ENCODE measurements around the gene MBTPS1.

MBTPS1 gene

DNA sequence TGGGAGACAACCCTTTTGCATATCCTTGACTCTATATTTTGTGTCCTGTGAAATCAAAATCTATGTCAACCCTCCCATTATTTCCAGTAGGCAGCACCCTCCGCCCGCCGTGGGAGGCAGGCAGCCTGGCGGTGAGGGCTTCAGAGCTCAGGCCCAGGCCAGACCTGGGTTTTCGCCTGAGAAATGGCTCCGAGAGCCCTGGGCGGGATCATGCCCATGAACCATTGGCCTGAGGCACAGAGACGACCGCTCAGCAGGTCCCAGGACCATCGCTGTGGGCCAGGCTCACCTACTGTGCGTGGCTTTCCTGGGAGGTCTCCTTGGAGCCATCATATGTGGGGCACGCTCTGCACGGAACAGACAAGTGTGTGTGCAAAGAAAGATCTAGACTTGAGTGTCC lies 67.9 kb downstream of the MBTPS1 start:
- DNase-seq, result no peak

DNA sequence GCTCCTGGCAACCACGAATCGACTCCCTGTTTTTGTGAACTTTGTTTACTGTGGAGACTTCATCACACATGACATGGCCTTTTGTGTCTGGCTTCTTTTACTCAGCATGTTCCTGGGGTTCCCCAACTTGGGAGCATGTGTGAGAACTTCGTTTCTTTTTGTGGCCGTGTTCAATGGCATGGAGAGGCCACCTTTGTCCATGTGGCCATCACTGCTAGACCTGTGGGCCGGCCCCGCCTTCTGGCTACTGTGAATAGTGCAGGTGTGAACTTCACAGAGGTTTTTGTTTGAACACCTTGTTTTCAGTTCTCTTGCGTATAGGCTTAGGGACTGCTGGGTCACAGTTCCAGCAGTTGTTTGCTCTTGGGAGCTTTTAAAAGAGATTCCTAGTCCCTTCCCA lies 68.5 kb downstream of the MBTPS1 start:
- DNase-seq, result no peak

DNA sequence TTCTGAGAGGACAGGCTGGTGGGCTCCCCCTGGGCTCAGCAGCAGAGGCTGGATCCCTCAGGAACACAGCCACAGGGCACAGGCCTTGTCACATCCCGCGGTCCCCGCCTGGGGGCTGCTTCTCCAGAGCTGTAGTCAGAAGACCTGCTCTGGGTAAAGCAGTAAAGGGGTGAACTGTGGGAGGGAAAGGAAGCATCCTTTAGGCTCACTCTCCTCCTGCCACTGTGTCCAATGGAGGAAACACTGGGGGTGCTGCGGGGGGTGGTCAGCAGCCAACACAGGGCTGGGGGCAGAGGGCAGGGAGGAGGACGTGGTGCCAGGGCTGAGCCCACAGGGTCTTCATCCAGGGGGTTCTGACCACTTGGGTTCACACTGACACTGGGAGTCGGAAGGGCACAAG lies 69.1 kb downstream of the MBTPS1 start:
- no peak for DNase-seq

DNA sequence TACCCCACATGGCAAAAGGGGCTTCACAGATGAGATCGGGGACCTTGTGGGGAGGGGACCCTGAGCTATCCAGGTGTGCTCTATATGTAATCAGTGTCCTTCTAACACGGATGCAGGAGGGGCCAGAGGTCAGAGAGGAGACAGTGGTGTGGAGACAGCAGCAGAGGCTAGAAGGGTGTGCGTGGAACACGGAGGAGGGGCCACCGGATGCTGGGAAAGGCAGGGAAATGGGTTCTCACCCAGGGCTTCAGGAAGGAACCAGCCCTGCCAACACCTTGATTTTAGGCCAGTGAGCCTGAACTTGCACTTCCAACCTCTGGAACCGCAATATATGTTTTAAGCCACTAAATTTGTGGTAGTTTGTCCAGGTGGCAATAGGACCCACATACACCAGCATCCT lies 69.5 kb downstream of the MBTPS1 start:
- no peak for DNase-seq

DNA sequence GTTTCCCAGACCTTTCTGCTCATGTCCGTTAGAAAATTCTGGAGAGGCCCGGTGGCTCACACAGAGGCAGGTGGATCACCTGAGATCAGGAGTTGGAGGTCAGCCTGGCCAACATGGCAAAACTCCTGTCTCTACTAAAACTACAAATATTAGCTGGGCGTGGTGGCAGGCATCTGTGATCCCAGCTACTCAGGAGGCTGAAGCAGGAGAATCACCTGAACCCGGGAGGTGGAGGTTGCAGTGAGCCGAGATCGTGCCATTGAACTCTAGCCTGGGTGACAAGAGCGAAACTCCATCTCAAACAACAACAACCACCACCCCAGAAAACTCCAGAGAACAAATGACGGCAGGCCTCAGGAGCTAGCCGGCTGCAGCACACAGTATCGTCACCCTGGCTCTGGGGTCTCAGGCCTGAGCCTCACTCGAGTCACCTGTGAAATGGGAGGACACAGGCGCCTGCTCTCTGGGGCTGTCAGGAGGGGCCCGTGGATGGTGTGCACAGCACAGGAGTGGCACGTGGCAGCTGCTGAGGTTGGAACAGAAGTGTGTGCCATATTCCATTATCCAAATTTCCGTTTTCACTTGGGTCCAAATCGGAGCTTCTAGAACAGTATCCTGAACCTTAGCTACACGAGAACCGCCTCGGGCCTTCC lies 70.8 kb downstream of the MBTPS1 start:
- DNase-seq, result no peak

DNA sequence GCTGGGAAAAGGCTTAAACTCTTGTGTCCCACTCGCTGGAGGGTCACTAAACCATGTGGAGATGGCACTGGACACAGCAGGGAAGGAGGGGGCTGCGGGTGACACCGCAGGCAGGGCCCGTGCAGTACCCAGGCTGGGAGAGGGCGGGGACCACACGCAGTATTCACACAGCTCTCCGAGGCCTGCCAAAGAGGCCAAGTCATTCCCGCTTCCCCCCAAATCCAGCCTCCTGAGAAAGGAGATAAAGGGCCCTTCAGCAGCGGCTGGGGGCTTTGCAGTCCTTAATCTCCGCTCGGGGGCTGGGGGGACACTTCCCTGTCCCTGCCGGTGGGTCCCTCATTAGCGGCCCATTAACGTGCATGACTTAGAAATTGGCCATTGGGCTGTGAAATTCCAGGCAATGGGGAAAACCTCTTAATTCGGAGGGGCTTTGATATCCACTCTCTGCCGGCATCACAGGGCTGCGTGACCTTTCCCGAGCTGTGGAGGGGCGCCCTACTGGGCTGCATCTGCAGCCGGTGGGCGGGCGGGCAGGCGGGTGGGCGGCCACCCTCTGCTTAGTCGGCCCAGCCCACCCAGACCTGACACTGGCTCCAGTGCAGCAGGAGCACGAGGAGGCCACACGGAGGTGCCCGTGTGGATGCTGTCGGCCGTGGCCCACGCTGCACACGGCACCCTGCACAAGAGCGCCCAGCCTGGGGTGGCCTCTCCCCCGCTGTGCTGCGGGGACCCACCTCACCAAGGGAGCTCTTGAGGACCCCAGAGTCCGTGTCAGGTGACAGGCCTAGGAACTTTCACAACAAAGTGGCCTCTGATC lies 71.5 kb downstream of the MBTPS1 start:
- no peak for DNase-seq

DNA sequence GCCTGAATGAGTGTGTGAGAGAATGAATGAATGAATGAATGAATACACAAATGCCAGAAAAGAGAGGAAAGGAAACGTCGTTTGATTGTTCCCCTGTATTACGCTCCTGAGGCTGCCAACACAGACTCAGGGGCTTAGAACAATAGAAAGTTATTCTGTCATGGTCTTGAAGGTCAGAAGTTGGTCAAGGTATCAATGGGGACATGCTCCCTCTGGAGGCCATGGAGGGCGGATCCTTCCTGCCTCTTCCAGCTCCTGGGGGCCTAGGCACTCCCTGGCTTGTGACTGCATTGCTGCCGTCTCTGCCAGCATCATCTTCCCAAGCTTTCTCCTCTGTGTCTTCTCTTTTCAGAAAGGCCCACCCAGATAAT lies 72.6 kb downstream of the MBTPS1 start:
- no peak for DNase-seq

DNA sequence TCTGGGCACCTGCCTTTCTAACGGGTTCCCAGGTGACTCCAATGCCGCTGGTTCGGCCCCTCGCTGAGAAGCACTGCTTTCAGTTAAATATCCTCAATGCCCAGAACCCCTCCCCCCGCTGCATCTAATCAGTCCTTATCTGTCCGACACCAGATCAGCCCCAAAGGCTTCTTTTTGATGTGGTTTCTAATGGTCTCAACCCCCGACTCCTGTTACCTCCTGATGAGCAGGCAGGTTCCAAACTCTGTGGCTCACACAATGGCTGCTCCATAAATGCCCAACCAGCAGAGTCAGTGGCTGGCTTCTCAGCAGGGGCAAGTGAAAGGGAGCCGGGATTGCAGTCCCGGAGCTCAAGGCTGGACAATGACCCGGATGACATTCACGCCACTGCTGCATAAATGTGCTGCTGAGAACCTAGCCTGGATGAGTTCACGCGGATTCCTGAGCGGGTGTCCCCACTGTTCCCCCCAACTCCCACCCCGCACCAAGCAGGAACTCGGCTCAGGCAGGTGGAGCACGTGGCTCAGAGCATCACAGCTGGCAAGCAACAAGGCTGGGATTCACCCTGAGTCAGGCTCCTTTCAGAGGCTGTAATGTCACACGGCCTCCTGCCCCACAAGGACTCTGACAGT lies 73.1 kb downstream of the MBTPS1 start:
- no peak for DNase-seq

DNA sequence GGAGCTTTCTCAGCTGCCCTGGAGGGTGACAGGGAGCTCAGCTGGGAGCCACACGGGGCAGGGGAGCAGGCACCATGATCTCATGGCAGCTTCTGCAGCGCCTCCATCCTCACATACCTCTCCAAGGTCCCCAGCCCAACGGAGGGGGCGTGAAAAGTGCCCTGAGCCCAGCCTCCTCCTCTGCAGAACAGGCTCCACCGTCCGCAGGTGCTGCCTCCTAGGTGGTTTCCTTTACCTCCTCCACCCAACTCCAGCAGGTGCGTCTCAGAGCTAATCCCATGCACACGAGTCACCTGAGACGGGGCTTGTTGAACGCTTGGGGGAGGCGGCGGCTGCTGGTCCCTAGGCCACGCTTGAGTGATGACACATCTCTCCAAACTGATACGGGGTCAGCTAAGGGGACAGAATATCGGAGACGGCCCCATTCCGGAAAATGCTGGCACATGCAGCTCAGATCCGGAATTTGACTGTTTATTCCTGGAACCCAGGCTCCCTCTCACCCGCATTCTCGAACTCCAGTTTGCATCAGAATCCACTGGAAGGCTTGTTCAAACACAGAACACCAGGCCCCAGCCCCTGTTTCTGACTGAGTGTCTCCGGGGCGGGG lies 73.8 kb downstream of the MBTPS1 start:
- DNase-seq, result no peak

DNA sequence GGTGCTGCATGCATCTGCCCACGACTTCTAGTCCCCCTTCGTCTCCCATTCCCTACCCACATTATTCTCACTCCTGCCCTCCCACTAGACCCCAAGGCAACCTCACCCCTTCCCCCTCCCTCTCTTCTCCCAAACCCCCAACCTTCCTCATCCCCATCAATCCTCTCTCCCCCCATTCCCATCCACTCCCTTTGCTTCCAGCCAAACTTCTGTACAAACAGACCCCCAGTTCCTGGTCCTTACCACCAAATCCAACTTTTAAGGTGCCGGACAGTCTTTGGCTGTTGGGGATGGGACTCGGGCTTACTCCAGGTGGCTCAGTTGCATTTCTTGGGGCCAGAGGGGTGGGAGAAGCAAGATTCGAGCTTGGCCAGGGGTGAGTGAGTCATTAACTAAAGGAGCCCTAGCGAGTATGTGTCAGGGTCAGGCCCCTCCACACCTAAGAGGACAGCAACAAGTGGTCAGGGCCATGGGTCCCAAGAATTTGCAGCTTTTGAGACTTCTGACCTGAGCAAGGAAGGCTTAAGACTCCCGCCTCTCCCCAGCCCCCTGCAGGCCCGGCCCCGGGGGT lies 74.3 kb downstream of the MBTPS1 start, which contains the start of gene SLC38A8:
Gene SLC38A8 (minus strand): TSS at position 488 of the 571 bp plus-strand sequence. CDS start 638 bp downstream, outside the sequence.
- no peak for DNase-seq

DNA sequence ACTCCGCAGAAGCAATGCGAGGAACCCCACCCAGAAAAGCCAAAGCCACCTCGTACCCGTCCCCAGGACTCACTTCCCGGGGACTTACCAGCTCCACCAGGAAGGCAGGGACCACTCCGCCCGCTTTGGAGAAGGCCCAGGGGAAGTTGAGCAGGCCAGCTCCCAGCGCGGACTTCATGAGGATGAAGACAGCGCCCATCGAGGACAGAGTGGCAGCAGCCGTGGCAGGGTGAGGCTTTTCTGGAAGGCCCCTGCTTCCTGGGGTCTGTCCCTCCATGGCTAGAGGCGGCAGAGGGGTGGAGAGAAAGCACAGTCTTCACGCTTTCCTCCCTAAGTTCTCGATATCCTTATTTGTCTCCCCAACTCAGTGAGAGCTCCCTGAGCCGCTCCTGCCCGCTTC lies 74.9 kb downstream of the MBTPS1 start:
- no peak for DNase-seq

DNA sequence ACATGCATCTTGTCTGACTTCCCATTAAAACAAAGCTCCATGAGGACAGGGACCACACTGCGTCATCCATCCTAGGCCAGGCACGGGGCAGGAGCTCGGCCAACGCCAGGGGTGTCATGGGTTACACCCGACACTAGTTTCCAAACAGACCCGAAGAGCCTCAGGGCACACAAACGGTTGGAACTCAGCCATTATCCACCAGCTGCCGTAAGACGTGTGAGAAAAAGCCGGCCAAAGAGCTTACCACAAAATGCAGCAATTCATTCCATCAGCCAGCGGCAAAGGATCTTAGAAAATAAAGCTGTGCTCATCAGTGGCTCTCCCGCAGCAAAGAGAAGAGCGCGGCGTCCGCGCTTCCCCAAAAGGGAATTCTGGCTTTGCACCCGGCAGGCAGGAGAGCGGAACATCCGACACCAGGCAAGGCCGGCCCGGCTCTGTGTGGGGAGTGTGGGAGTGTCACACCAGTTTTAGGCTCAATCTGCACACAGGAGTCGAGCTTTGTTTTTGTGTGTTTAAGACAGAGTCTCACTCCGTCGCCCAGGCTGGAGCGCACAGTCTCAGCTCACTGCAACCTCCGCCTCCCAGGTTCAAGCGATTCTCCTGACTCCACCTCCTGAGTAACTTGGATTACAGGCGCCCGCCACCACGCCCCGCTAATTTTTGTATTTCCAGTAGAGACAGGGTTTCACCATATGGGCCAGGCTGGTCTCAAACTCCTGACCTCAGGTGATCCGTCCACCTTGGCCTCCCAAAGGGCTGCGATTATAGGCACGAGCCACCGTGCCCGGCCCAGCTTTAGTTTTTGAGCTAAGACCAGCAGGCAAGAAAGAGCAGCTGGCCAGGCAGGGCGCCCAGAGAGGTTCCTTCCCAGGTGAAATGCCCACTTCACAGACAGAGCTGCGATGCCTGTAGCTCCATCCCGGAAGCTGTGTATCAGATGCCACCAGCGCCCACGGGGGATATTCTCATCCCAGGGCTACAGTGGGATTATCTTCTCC lies 75.6 kb downstream of the MBTPS1 start:
- DNase-seq, result no peak

DNA sequence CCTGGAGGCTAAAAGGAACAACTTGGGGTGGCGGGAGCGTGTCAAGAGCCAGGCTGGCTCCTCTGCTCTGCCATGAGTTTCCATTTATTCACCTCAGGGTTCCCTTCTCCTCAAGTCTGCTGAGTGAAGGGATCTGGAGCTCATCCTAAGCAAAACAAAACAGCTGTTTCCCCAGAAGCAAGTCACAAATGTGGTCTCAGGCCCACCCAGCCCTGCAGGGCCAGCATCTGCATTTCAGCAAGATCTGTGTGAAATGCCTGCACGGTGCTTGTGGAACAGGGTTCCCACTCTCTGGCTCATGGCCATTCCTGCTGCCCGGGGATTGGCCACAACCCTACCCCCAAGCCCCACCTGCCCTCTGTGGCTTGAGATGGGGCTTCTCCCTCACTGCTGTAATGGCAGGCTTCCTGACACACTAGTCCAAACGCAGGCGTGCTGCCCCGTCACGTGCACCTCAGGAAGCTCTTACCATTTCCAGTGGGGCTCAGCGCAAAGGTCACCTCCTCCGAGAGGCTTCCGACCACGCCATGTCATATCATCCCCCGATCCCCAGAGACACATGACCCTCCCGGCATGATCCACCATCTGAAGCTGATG lies 76.4 kb downstream of the MBTPS1 start:
- DNase-seq, result no peak

DNA sequence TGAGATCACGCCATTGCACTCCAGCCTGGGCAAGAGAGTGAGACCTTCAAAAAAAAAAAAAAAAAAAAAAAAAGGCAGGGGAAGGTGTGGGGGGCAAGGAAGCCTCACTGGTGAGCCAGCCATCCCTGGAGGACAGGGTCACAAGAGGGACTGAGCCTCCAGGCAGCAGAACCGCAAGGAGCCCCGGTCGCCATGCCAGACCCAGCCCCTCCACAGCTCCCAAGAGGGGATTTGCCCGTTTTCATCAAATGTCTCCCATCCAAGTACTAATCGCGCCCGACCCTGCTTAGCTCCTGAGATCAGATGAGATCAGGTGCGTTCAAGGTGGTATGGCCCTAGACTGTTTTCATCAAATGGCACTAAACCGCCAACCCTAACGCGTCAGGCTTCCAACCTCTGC lies 77.0 kb downstream of the MBTPS1 start:
- DNase-seq, result no peak

DNA sequence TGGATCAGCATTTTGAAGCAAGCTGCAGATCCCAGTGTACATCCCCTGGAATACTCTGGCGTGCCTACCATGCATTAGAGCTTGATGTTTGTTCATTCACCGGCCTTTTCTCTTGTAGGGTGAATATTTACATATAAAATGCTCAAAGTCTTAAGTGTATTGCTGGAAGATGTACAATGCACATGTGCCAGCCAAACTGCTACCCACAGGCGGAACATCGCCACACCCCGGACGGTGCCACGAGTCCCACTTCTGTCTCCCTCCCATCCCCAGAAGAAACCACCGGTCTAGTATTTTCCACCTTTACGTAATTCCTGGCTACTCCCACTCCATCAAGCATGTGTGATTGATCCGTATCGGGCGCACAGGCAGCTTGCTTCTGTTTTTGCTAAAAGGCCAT lies 78.3 kb downstream of the MBTPS1 start:
- no peak for DNase-seq

DNA sequence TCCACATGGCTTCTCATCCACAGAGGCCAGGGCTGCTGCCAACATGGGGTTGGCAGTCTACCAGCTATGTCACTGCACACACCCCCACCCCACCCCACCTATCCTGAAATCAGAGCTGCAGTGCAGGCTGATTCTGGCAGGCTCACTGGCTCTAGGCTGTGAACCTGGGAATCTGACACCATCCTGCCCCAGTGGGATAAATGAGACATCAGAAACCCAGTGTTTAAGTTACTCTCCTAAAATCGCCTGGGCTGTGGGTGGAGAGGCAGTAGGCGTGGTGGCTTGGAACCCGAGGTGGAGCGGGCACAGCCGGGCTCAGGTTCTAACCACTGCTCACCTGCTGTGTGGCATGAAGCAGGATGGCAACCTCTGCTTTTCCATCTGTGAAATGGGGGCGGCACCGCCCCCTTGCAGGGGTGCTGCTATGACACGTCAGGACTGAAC lies 79.7 kb downstream of the MBTPS1 start:
- no peak for DNase-seq

DNA sequence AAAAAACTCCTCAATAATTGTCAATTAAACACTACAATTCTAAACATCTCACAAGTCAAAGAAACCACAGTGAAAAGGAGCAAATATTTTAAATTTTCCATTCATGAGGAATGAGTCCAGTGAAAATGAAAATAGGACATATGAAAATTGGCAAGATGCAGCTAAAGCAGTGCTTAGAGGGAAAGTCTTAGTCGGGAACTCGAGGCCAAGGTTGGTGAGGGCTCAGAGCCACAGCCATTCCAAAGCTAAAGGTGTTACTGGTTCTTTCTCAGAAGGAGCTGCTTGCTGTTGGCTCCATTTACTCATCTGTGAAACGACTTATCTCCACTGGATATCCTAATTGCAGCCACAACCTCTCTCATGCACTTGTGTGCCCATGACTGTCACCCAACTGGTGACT lies 80.6 kb downstream of the MBTPS1 start:
- DNase-seq, result no peak

DNA sequence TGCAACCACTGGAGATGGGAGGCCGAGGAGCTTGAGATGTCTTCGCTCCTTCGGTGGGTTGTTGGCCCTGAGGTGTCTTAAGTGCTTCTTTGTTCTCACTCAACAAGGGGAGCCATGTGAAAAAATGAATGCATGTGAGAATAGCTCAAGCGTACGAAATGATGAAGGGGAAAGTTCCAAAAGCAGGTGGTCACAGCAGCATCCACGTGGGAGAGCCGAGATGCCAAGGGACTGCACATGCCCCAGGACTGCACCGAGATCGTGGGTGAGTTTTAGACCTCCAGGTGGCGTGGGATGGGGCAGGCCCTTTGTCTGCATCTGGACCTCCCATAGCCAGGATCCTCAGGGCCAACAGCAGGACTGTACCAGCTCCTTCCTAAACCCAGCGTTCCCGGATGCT lies 82.2 kb downstream of the MBTPS1 start:
- no peak for DNase-seq

DNA sequence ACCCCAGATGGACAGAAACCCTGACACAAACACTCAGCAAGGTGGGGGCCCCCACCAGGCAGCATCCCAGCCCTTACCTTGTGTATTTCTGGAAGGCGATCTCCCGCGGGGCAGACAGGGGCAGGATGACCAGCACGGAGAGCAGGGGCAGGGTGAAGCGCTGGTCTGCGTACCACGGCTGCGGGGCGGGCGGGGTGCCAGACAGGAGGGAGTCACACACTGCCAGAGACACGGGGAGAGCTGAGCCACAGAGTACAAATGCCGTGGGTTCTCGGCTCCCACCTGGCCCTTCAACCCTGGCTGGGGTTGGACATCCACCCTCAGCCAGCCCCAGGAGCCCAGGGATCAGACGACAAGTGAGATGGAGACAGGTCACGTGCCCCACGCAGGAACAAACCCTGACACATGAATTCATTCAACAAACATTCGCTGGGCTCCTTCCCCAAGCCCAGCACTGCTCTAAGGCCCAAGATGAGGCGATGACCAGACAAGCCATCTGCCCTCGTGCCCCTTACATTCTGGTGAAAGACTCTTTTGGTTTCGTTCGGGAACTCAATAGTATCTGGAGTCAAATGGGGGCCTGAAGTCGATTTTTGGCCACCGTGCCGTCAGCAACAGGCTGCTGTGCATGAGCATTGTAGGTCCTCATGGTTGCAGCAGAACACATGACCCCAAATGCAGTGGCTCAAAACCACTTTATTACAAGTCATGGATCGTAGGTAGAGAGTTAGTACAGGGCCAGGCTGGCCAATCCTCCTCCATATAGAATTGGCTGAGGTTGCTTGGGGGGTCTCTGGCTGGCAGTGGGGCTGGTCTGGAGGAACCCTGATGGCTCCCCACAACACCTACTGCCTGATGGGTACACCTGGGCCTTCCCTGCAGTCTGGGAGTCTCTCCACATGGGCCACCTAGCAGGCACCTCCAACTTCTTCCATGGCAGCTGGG lies 83.2 kb downstream of the MBTPS1 start:
- no peak for DNase-seq

DNA sequence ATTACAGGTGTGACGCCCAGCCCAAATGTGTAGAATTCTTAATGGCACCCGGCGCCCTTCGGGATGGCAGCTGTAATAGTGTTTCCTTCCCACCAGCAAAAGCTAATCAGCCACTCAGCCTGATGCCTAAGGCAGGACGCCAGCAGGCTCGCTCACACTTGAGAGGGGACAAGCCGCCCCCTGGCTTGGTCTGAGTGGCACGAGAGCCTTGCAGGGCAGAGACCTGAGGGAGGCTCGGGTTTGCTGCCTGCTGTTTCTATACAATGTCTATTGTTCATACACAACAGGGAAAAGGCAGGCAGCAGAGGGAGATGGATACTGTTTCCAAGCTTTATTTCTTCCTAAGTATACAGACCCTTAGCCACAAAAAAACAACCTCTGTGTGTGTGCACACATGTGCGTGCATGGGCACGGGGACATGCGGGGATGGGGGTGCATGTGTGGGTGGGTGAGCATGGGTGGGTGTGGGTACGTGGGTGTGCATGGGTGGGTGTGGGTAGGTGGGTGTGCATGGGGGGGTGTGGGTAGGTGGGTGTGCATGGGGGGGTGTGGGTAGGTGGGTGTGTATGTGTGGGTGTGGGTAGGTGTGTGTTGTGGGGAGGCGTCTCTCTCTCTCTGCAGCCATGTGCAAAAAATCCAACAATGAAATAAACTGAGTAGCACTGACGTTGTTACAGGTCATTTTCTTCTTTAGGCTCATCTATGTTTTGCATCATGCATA lies 84.1 kb downstream of the MBTPS1 start:
- DNase-seq, result no peak

Measured in activated naive CD4-positive, alpha-beta T cell treated with anti-CD3 and anti-CD28 coated beads, Interleukin-2, amount 50 U/mL, for 16 hours (primary cell).